ENCODE measurements around the gene COL4A1. TPM values are rescaled to one million over a fixed set of nuclear protein-coding genes. Genes with fewer than 3 reads are reported as not detected.

Gene COL4A1
- total RNA-seq, 1 experiment from 2014 or later = 4.8 TPM

DNA sequence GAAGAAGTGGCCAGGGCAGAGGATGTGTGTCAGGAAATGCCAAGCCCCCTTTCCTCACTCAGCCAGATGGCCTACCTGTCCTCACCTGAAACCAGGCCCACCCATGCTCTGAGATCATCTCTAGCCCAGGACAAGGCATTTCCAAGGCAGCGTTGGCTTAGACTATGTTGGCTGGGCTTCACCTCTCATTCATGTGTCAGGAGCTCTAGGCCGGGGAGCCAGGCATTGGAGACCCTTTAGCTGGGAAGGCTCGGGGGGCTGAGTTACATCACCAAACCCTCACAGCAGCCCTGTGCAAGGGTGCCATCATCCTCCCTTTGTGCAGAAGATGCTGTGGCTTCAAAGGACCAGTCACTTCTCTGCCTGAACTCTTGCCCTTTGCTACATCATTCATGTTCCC lies 40.1 kb upstream of the COL4A1 start:
- ChIA-PET POLR2A (no interaction called here), CTCF (no interaction called here)
- intact Hi-C loops (cut with micrococcal nuclease; ENCODE audit: unreplicated experiment) = loop anchor here (1.0 kb wide), 1 partner anchor 35 kb away; no protein-coding TSS in a partner anchor
- H3K36me3 Mint-ChIP-seq (ENCODE audit: insufficient read depth, unreplicated experiment) = no peaks in the 10 kb centered on the region
- TF ChIP-seq, protein P1, sequence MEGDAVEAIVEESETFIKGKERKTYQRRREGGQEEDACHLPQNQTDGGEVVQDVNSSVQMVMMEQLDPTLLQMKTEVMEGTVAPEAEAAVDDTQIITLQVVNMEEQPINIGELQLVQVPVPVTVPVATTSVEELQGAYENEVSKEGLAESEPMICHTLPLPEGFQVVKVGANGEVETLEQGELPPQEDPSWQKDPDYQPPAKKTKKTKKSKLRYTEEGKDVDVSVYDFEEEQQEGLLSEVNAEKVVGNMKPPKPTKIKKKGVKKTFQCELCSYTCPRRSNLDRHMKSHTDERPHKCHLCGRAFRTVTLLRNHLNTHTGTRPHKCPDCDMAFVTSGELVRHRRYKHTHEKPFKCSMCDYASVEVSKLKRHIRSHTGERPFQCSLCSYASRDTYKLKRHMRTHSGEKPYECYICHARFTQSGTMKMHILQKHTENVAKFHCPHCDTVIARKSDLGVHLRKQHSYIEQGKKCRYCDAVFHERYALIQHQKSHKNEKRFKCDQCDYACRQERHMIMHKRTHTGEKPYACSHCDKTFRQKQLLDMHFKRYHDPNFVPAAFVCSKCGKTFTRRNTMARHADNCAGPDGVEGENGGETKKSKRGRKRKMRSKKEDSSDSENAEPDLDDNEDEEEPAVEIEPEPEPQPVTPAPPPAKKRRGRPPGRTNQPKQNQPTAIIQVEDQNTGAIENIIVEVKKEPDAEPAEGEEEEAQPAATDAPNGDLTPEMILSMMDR (IDR thresholded peaks at IDR 0.05; ENCODE audit: insufficient read depth in 1 of 2, low read depth in 1 of 2, low read length in 1 of 2, severe bottlenecking in 1 of 2, unreplicated experiment in 1 of 2) = no peak
- no peaks in the 10 kb centered on the region for H3K9me3 Mint-ChIP-seq (ENCODE audit: unreplicated experiment)
- Histone ChIP-seq H3K9me3 (no peaks in the 10 kb centered on the region), H3K4me3 (ENCODE audit: low read depth, low read length) (no peak overlapping the region), H3K36me3 (ENCODE audit: control insufficient read depth, insufficient read depth, low read length) (no peaks in the 10 kb centered on the region), H3K27me3 (replicated peaks; ENCODE audit: control insufficient read depth, insufficient read depth, low read length) (no peaks in the 10 kb centered on the region), H3K4me1 (peaks cover 19% of the 10 kb centered on the region)
- no TSS peak for BruUV-seq (replicated peaks)
- H3K4me1 Mint-ChIP-seq (ENCODE audit: low read depth, unreplicated experiment) = peaks cover 29% of the 10 kb centered on the region
- no peak for DNase-seq
- H3K4me3 Mint-ChIP-seq (ENCODE audit: unreplicated experiment) = no peak overlapping the region
- H3K27ac Mint-ChIP-seq (ENCODE audit: unreplicated experiment) = peak overlapping the region; percentile 79
- no peaks in the 10 kb centered on the region for H3K27me3 Mint-ChIP-seq (ENCODE audit: insufficient read depth, unreplicated experiment)

DNA sequence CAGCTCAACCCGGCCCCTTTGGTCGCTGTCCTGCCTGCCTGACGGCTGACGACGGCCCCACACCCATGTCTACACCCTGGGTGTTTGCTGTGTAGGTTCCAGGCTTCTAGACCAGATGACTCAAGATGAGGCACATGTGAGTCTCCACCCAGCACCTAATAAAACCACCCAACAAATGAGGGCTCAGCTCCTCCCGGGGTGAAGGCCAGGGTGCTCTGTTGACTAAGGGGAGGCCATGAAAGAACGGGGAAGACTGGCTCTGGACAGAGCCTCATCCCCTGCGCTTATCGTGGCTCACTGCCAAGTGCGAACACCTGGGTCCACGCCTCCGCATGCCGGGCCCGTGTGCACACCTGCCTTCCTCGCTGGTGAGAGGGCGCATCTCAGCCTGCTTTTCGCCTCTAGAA lies 39.7 kb upstream of the COL4A1 start:
- peak overlapping the region; percentile 79 for H3K27ac Mint-ChIP-seq (ENCODE audit: unreplicated experiment)

DNA sequence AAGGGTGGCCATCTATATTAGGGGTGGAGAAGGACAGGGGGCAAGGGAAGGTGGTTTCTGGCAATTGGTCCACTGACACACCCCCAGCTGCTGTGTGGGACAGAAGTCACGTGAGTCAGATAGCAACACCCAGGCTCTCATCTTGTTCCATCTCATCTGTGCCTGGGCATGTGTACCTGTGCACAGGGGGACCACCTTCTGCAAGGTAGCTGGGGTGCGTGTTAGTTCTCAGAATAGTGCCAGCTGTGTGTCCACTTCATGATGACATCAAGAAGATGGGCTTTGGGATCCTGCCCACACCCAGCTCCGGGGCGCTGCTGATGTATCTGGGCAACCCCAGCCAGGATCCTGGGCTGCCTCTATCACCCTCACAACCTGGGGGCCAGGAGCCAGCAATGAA lies 38.7 kb upstream of the COL4A1 start:
- no peak for DNase-seq
- no peak overlapping the region for H3K4me3 ChIP-seq (ENCODE audit: low read depth, low read length)
- no peak overlapping the region for H3K4me3 Mint-ChIP-seq (ENCODE audit: unreplicated experiment)
- H3K36me3 Mint-ChIP-seq (ENCODE audit: insufficient read depth, unreplicated experiment) = no peaks in the 10 kb centered on the region
- no peaks in the 10 kb centered on the region for H3K9me3 Mint-ChIP-seq (ENCODE audit: unreplicated experiment)
- H3K9me3 ChIP-seq = no peaks in the 10 kb centered on the region
- BruUV-seq (replicated peaks) = no TSS peak
- H3K27me3 Mint-ChIP-seq (ENCODE audit: insufficient read depth, unreplicated experiment) = no peaks in the 10 kb centered on the region
- TF ChIP-seq, protein P1 (IDR thresholded peaks at IDR 0.05; ENCODE audit: insufficient read depth in 1 of 2, low read depth in 1 of 2, low read length in 1 of 2, severe bottlenecking in 1 of 2, unreplicated experiment in 1 of 2) = no peak
- peaks cover 15% of the 10 kb centered on the region for H3K4me1 Mint-ChIP-seq (ENCODE audit: low read depth, unreplicated experiment)
- ChIA-PET CTCF (no interaction called here), POLR2A (no interaction called here)
- no peaks in the 10 kb centered on the region for H3K27me3 ChIP-seq (replicated peaks; ENCODE audit: control insufficient read depth, insufficient read depth, low read length)
- intact Hi-C loops (cut with micrococcal nuclease; ENCODE audit: unreplicated experiment) = no loop called here
- H3K4me1 ChIP-seq = peaks cover 19% of the 10 kb centered on the region
- H3K36me3 ChIP-seq (ENCODE audit: control insufficient read depth, insufficient read depth, low read length) = no peaks in the 10 kb centered on the region
- no peak overlapping the region for H3K27ac Mint-ChIP-seq (ENCODE audit: unreplicated experiment)

More for the DNA sequence above, 39.7 kb upstream of the COL4A1 start:
- H3K36me3 Mint-ChIP-seq (ENCODE audit: insufficient read depth, unreplicated experiment) = no peaks in the 10 kb centered on the region
- peaks cover 25% of the 10 kb centered on the region for H3K4me1 Mint-ChIP-seq (ENCODE audit: low read depth, unreplicated experiment)
- Histone ChIP-seq H3K4me3 (ENCODE audit: low read depth, low read length) (no peak overlapping the region), H3K4me1 (peaks cover 19% of the 10 kb centered on the region), H3K27me3 (replicated peaks; ENCODE audit: control insufficient read depth, insufficient read depth, low read length) (no peaks in the 10 kb centered on the region), H3K36me3 (ENCODE audit: control insufficient read depth, insufficient read depth, low read length) (no peaks in the 10 kb centered on the region), H3K9me3 (no peaks in the 10 kb centered on the region)
- no peak for DNase-seq
- no peak overlapping the region for H3K4me3 Mint-ChIP-seq (ENCODE audit: unreplicated experiment)
- no TSS peak for BruUV-seq (replicated peaks)
- POLR2A ChIA-PET = no interaction called here
- intact Hi-C loops (cut with micrococcal nuclease; ENCODE audit: unreplicated experiment) = loop anchor here (1.0 kb wide), 1 partner anchor 34 kb away; no protein-coding TSS in a partner anchor
- CTCF ChIA-PET = no interaction called here
- TF ChIP-seq, protein P1 (IDR thresholded peaks at IDR 0.05; ENCODE audit: insufficient read depth in 1 of 2, low read depth in 1 of 2, low read length in 1 of 2, severe bottlenecking in 1 of 2, unreplicated experiment in 1 of 2) = no peak
- no peaks in the 10 kb centered on the region for H3K27me3 Mint-ChIP-seq (ENCODE audit: insufficient read depth, unreplicated experiment)
- H3K9me3 Mint-ChIP-seq (ENCODE audit: unreplicated experiment) = no peaks in the 10 kb centered on the region
